ENCODE data around the gene FHL1. TPM values are rescaled to one million over a fixed set of nuclear protein-coding genes. Genes with fewer than 3 reads are reported as not detected.

Gene FHL1
- total and polyA plus RNA-seq, 4 donors = 8.8 to 20.2 (median 15.0) TPM

- 70% methylated on average over 5 of the region's 5 CpGs for WGBS
- peaks cover 0 to 5% (median 3%) of the 10 kb centered on the region in 4 donors for H3K4me1 ChIP-seq (ENCODE audit: control insufficient read depth in 4 of 4, insufficient read depth in 4 of 4, low read length in 3 of 4)
- H3K9me3 ChIP-seq (ENCODE audit: control insufficient read depth in 4 of 4, low read length in 3 of 4) = no peaks in the 10 kb centered on the region
- H3K27me3 ChIP-seq (ENCODE audit: control insufficient read depth in 4 of 4, insufficient read depth in 4 of 4, low read length in 3 of 4) = peaks cover 0 to 5% (median 0%) of the 10 kb centered on the region in 4 donors
- TF ChIP-seq NR2F2 (IDR thresholded peaks at IDR 0.05) (no peak), FOXA2 (IDR thresholded peaks at IDR 0.05) (no peak), RAD21 (IDR thresholded peaks at IDR 0.05) (no peak), FOXA1 (IDR thresholded peaks at IDR 0.05) (no peak), RXRA (IDR thresholded peaks at IDR 0.05) (no peak), GABPA (IDR thresholded peaks at IDR 0.05 in 1 of 2, conservative IDR thresholded peaks at IDR 0.05 in 1 of 2) (no peak), SP1 (IDR thresholded peaks at IDR 0.05) (no peak), CTCF (IDR thresholded peaks at IDR 0.05; ENCODE audit: low read depth, low read length, missing input control) (no peak), MAX (IDR thresholded peaks at IDR 0.05) (no peak), EGR1 (IDR thresholded peaks at IDR 0.05; ENCODE audit: low read depth in 2 of 2) (no peak), YY1 (IDR thresholded peaks at IDR 0.05) (no peak), HNF4G (IDR thresholded peaks at IDR 0.05) (no peak), TAF1 (conservative IDR thresholded peaks at IDR 0.05) (no peak)
- H3K4me3 ChIP-seq (ENCODE audit: low read depth in 1 of 3, low read length in 3 of 3) = no peak overlapping the region
- no peak overlapping the region for H3K27ac ChIP-seq (ENCODE audit: low read depth in 1 of 2, low read length in 2 of 2)
- no peaks in the 10 kb centered on the region for H3K36me3 ChIP-seq (ENCODE audit: control insufficient read depth in 4 of 4, insufficient read depth in 3 of 4, low read depth in 1 of 4, low read length in 3 of 4)
- no peak overlapping the region for H3K9ac ChIP-seq (ENCODE audit: low read depth in 1 of 2, low read length in 2 of 2)
- no peak for DNase-seq (ENCODE audit: low spot score)
Measured at GRCh38 chrX:136255541-136255940, 108.2 kb downstream of the FHL1 start.

GRCh38 chrX:136256026-136256425 is 108.7 kb downstream of the FHL1 start:
- Histone ChIP-seq H3K27ac (ENCODE audit: low read depth in 1 of 2, low read length in 2 of 2) (no peak overlapping the region), H3K27me3 (ENCODE audit: control insufficient read depth in 4 of 4, insufficient read depth in 4 of 4, low read length in 3 of 4) (peaks cover 0 to 5% (median 0%) of the 10 kb centered on the region in 4 donors), H3K4me1 (ENCODE audit: control insufficient read depth in 4 of 4, insufficient read depth in 4 of 4, low read length in 3 of 4) (peaks cover 0 to 5% (median 3%) of the 10 kb centered on the region in 4 donors), H3K36me3 (ENCODE audit: control insufficient read depth in 4 of 4, insufficient read depth in 3 of 4, low read depth in 1 of 4, low read length in 3 of 4) (no peaks in the 10 kb centered on the region), H3K9me3 (ENCODE audit: control insufficient read depth in 4 of 4, low read length in 3 of 4) (no peaks in the 10 kb centered on the region), H3K9ac (ENCODE audit: low read depth in 1 of 2, low read length in 2 of 2) (no peak overlapping the region), H3K4me3 (ENCODE audit: low read depth in 1 of 3, low read length in 3 of 3) (no peak overlapping the region)
- 57% methylated on average over 7 of the region's 7 CpGs for WGBS
- no peak for DNase-seq (ENCODE audit: low spot score)
- TF ChIP-seq JUND (IDR thresholded peaks at IDR 0.05) (no peak), SP1 (IDR thresholded peaks at IDR 0.05) (no peak), MAX (IDR thresholded peaks at IDR 0.05) (no peak), GABPA (IDR thresholded peaks at IDR 0.05 in 1 of 2, conservative IDR thresholded peaks at IDR 0.05 in 1 of 2) (no peak), TAF1 (conservative IDR thresholded peaks at IDR 0.05) (no peak), ATF3 (IDR thresholded peaks at IDR 0.05) (no peak), RAD21 (IDR thresholded peaks at IDR 0.05) (no peak), HNF4A (conservative IDR thresholded peaks at IDR 0.05) (no peak), REST (IDR thresholded peaks at IDR 0.05) (no peak), NR2F2 (IDR thresholded peaks at IDR 0.05) (no peak), HNF4G (IDR thresholded peaks at IDR 0.05) (no peak), EGR1 (IDR thresholded peaks at IDR 0.05; ENCODE audit: low read depth in 2 of 2) (no peak), YY1 (IDR thresholded peaks at IDR 0.05) (no peak), RXRA (IDR thresholded peaks at IDR 0.05) (no peak), FOXA2 (IDR thresholded peaks at IDR 0.05) (no peak), CTCF (IDR thresholded peaks at IDR 0.05; ENCODE audit: low read depth, low read length, missing input control) (no peak), ZBTB33 (IDR thresholded peaks at IDR 0.05) (no peak), FOXA1 (IDR thresholded peaks at IDR 0.05) (no peak)
